ENCODE data around the gene MARCHF3.

Gene MARCHF3

GRCh38 chr5:126953640-126954039 lies 76.7 kb downstream of the MARCHF3 start (continued):
- TF ChIP-seq POU6F1 (CRISPR knock-in tag; IDR thresholded peaks at IDR 0.05; ENCODE audit: borderline replicate concordance, low read depth) (no peak), PPARA (CRISPR knock-in tag; IDR thresholded peaks at IDR 0.05; ENCODE audit: borderline replicate concordance) (no peak), CREB5 (CRISPR knock-in tag; IDR thresholded peaks at IDR 0.05; ENCODE audit: low read depth) (no peak), SNAI2 (CRISPR knock-in tag; IDR thresholded peaks at IDR 0.05) (no peak), BACH2 (CRISPR knock-in tag; IDR thresholded peaks at IDR 0.05; ENCODE audit: borderline replicate concordance) (no peak), TCF4 (CRISPR knock-in tag; IDR thresholded peaks at IDR 0.05; ENCODE audit: borderline replicate concordance) (no peak), OSR1 (CRISPR knock-in tag; IDR thresholded peaks at IDR 0.05) (no peak), ZNF565 (CRISPR knock-in tag; conservative IDR thresholded peaks at IDR 0.05; ENCODE audit: low read depth) (no peak)

- no peak for ATAC-seq
- TF ChIP-seq GLIS3 (CRISPR knock-in tag; IDR thresholded peaks at IDR 0.05) = no peak
- TF ChIP-seq ZNF565 (CRISPR knock-in tag; conservative IDR thresholded peaks at IDR 0.05; ENCODE audit: low read depth) = no peak
- no peak for TF ChIP-seq PATZ1 (CRISPR knock-in tag; IDR thresholded peaks at IDR 0.05; ENCODE audit: borderline replicate concordance)
- TF ChIP-seq ARNTL (CRISPR knock-in tag; IDR thresholded peaks at IDR 0.05; ENCODE audit: borderline replicate concordance, low read depth) = no peak
- TF ChIP-seq OSR1 (CRISPR knock-in tag; IDR thresholded peaks at IDR 0.05) = no peak
- no peak for TF ChIP-seq POU6F1 (CRISPR knock-in tag; IDR thresholded peaks at IDR 0.05; ENCODE audit: borderline replicate concordance, low read depth)
- TF ChIP-seq CSRNP3 (CRISPR knock-in tag; IDR thresholded peaks at IDR 0.05) = no peak
- TF ChIP-seq RARB (CRISPR knock-in tag; IDR thresholded peaks at IDR 0.05) = no peak
- no peak for TF ChIP-seq ZC3H10 (CRISPR knock-in tag; IDR thresholded peaks at IDR 0.05)
- no peak for TF ChIP-seq CSDC2 (CRISPR knock-in tag; IDR thresholded peaks at IDR 0.05)
- no peak for TF ChIP-seq ZFP30 (CRISPR knock-in tag; IDR thresholded peaks at IDR 0.05)
- no peak for TF ChIP-seq TCF4 (CRISPR knock-in tag; IDR thresholded peaks at IDR 0.05; ENCODE audit: borderline replicate concordance)
- TF ChIP-seq TSHZ2 (CRISPR knock-in tag; IDR thresholded peaks at IDR 0.05) = no peak
- TF ChIP-seq ZNF8 (CRISPR knock-in tag; IDR thresholded peaks at IDR 0.05) = no peak
- no peak for TF ChIP-seq TOX (CRISPR knock-in tag; IDR thresholded peaks at IDR 0.05; ENCODE audit: borderline replicate concordance)
- TF ChIP-seq ZFP3 (CRISPR knock-in tag; IDR thresholded peaks at IDR 0.05) = no peak
- TF ChIP-seq CREB5 (CRISPR knock-in tag; IDR thresholded peaks at IDR 0.05; ENCODE audit: low read depth) = no peak
- no peak for TF ChIP-seq ESRRG (CRISPR knock-in tag; IDR thresholded peaks at IDR 0.05)
Observed at GRCh38 chr5:126949475-126949874, 80.9 kb downstream of the MARCHF3 start.
